BE2C (cell line): ENCODE data around the gene ADGRL3. TPM values are rescaled to one million over a fixed set of nuclear protein-coding genes. Genes with fewer than 3 reads are reported as not detected.

Experiments
- DNase-seq: peaks from one replicate; pipeline ENCODE4 v3.0.0-alpha.2; 2020
- H3K27me3 ChIP-seq: fragments of 250-450 bp; sonication (Bioruptor Pico); 2 replicates; pipeline ENCODE4 v1.5.1; 2020; ENCODE audit warnings: mild to moderate bottlenecking
- H3K36me3 ChIP-seq: fragments of 250-450 bp; sonication (Bioruptor Pico); 2 replicates; pipeline ENCODE4 v1.5.1; 2020; ENCODE audit warnings: mild to moderate bottlenecking
- H3K4me1 ChIP-seq: fragments of 250-450 bp; sonication (Bioruptor Pico); 2 replicates; pipeline ENCODE4 v1.5.1; 2020
- H3K4me3 ChIP-seq: 2 replicates; pipeline ENCODE4 v1.5.1; 2011; ENCODE audit warnings: low read depth, low read length
- H3K9me3 ChIP-seq: fragments of 250-450 bp; sonication (Bioruptor Pico); 2 replicates; pipeline ENCODE4 v1.5.1; 2020
- polyA plus RNA-seq: library from polyadenylated mRNA; unstranded; fragments of >200 nt; gene quantifications from one replicate; pipeline ENCODE4 v1.2.1, GENCODE V29; 2012; ENCODE audit warnings: low read depth, missing spikeins; ENCODE audit not compliant: insufficient read length, insufficient read depth
- TF ChIP-seq, protein P1 (sequence below): IDR thresholded peaks from 2 replicates; pipeline ENCODE4 v1.5.1; 2012; ENCODE audit warnings: mild to moderate bottlenecking, low read depth, low read length

Gene ADGRL3
- polyA plus RNA-seq = 1.0 TPM

DNA sequence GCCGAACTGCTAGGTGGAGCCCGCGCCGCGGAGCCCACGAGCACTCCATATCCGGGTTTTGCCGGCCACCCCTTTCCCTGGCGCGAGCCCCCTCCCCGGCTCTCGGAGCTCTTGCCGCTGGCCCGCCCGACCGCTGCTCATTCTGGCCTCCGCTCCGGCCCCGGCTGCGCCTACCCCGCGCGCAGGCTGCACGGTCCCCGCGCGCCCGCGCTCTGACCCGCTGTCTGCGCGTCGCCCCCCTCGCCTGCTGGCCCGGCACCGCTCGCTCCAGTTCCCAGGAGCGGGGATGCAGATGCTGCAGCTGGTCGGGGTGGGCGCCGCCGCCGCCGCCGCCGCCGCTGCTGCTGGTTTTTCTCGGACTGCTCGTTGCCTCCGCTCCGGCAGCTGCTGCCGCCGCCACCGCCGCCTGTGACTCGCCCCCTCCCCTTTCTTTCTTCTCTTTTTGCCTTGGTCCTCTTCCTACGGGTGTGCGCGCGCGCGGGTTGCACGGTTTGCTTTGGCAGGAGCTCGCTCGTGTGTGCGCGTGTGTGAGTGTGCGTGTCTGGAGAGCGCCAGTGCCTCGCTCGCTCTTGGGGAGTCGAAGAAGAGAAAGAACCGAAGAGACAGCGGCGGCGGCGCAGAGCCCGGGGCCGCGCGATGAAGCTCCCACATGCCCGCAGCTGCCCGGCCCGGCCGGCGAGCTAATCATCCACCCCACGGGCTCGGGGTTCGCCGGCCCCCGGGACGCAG, at the start of gene ADGRL3:
ADGRL3 (plus strand) TSS at position 140 of the 729 bp plus-strand sequence.
- TF ChIP-seq, protein P1, sequence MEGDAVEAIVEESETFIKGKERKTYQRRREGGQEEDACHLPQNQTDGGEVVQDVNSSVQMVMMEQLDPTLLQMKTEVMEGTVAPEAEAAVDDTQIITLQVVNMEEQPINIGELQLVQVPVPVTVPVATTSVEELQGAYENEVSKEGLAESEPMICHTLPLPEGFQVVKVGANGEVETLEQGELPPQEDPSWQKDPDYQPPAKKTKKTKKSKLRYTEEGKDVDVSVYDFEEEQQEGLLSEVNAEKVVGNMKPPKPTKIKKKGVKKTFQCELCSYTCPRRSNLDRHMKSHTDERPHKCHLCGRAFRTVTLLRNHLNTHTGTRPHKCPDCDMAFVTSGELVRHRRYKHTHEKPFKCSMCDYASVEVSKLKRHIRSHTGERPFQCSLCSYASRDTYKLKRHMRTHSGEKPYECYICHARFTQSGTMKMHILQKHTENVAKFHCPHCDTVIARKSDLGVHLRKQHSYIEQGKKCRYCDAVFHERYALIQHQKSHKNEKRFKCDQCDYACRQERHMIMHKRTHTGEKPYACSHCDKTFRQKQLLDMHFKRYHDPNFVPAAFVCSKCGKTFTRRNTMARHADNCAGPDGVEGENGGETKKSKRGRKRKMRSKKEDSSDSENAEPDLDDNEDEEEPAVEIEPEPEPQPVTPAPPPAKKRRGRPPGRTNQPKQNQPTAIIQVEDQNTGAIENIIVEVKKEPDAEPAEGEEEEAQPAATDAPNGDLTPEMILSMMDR = no peak
- no peaks in the 10 kb centered on the region for H3K4me1 ChIP-seq
- H3K36me3 ChIP-seq = no peaks in the 10 kb centered on the region
- DNase-seq = peak; percentile 71
- peaks cover 53% of the 10 kb centered on the region for H3K27me3 ChIP-seq
- H3K4me3 ChIP-seq = peak within 1 kb of the TSS; percentile 65
- H3K9me3 ChIP-seq = no peaks in the 10 kb centered on the region

GRCh38 chr4:61152433-61152832, 47.7 kb upstream of the ADGRL3 start:
- no peaks in the 10 kb centered on the region for H3K36me3 ChIP-seq
- H3K4me3 ChIP-seq = no peak overlapping the region
- TF ChIP-seq, protein P1 = no peak
- H3K9me3 ChIP-seq = no peaks in the 10 kb centered on the region
- no peaks in the 10 kb centered on the region for H3K4me1 ChIP-seq
- no peaks in the 10 kb centered on the region for H3K27me3 ChIP-seq
- DNase-seq = no peak

GRCh38 chr4:61160478-61160877, 39.6 kb upstream of the ADGRL3 start:
- Histone ChIP-seq H3K27me3 (no peaks in the 10 kb centered on the region), H3K4me3 (no peak overlapping the region), H3K4me1 (no peaks in the 10 kb centered on the region), H3K36me3 (no peaks in the 10 kb centered on the region), H3K9me3 (no peaks in the 10 kb centered on the region)
- TF ChIP-seq, protein P1 = no peak
- DNase-seq = no peak

DNA sequence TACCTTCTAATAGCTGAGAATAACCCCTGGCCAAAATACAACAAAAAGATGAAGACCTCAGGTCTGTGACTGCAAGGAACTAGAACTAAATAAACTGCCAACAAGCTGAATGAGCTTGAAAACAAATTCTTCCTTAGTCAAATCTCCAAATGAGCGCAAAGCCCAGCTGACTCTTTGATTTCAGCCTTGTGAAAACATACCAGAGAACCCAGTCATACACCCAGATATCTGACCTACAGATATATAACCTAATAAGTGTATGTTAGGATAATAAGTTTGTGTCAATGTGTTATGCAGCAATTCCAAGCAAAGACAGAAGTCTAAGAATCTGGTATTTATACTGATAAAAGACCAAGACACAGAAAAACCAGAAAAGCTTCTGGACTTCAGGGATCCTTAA, 38.0 kb upstream of the ADGRL3 start:
- Histone ChIP-seq H3K9me3 (no peaks in the 10 kb centered on the region), H3K27me3 (no peaks in the 10 kb centered on the region), H3K4me1 (no peaks in the 10 kb centered on the region), H3K4me3 (no peak overlapping the region), H3K36me3 (no peaks in the 10 kb centered on the region)
- no peak for DNase-seq
- TF ChIP-seq, protein P1 = no peak

GRCh38 chr4:61173799-61174198, 26.3 kb upstream of the ADGRL3 start:
- TF ChIP-seq, protein P1 = no peak
- Histone ChIP-seq H3K4me1 (no peaks in the 10 kb centered on the region), H3K36me3 (no peaks in the 10 kb centered on the region), H3K4me3 (no peak overlapping the region), H3K9me3 (no peaks in the 10 kb centered on the region), H3K27me3 (no peaks in the 10 kb centered on the region)
- DNase-seq = no peak

DNA sequence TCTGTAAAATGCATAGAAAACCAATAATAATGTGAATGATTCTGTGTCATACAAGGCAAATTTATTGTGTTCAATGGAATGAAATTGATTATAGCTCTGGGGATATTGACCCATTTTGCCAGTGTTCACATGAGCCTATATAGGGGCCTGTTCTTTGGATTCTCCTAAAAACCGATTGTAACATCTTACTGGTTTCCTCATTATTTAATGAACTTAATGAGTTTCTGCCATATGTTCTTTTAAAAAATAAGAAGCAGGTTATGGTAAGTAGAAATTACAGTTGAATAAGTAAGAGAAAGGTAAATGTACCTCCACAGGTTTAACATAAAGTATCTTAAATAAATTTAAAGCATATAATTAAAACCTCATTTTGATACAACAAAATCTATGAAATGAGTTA, 24.6 kb upstream of the ADGRL3 start:
- Histone ChIP-seq H3K9me3 (no peaks in the 10 kb centered on the region), H3K4me1 (no peaks in the 10 kb centered on the region), H3K36me3 (no peaks in the 10 kb centered on the region), H3K27me3 (no peaks in the 10 kb centered on the region), H3K4me3 (no peak overlapping the region)
- DNase-seq = no peak
- TF ChIP-seq, protein P1 = no peak
